GM21528 (cell line): ENCODE measurements around the gene TRAM2.

Experiments used
- ATAC-seq: cut with Tn5 transposase; IDR thresholded peaks from one replicate; pipeline ENCODE4 v1.9.1; 2021; ENCODE audit warnings: mild to moderate bottlenecking, moderate library complexity; ENCODE audit not compliant: unreplicated experiment, low FRiP score

Gene TRAM2

GRCh38 chr6:52548999-52549398, 27.9 kb downstream of the TRAM2 start:
- ATAC-seq, result no peak

DNA sequence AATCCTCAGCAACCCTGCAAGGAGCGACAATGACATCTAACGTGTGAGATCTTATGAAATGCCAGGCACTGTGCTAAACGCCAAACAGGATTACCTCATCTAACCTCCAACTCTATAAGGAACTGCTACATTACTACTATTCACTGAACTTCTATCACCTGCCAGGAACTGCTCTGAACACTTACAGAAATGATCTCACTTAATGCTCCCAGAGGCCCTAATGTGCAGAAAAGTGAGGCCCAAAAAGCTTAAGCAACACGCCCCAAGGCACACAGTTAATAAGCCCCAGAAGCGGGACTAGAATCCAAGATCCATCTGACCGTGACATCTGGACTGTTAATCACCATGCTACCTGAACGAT, 28.5 kb downstream of the TRAM2 start:
- ATAC-seq, result no peak

DNA sequence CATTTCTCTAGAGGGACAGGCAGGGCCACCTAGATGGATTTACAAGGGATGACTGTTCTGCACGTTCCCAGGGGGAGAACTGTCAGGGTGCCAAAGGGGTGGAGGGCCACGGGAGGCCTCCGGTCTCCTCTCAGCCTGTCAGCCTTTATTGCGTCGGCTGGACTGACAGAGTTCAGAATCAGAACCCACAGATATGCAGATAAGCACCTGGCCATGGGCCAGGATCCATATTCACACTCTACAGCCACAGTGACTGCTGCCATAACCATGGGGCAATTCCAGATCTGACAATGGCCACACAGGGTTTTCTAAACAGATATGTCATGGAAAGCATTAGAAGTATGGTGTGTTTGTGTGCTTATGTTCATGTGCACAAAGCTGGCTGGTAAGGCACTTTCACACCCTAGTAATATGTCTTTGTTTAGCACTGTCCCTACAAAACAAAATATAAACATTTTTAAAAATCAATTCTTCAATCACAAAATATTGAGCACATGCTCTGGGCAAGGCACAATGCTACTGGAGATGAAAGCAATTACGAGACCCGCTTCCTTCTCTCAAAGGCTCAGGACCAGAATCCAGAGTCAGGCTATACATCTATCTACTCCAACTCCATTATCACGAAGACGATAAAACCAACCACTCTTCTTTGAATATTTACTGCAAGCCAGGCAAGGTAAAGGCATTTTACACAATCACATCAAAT, 29.1 kb downstream of the TRAM2 start:
- ATAC-seq, result no peak

GRCh38 chr6:52546678-52547077, 30.2 kb downstream of the TRAM2 start:
- peak; percentile 84 for ATAC-seq

- peak; percentile 42 for ATAC-seq
Measured at GRCh38 chr6:52546192-52546591, 30.7 kb downstream of the TRAM2 start.

GRCh38 chr6:52545406-52546119, 31.3 kb downstream of the TRAM2 start:
- ATAC-seq, result no peak

GRCh38 chr6:52544602-52545405, 32.1 kb downstream of the TRAM2 start:
- no peak for ATAC-seq

DNA sequence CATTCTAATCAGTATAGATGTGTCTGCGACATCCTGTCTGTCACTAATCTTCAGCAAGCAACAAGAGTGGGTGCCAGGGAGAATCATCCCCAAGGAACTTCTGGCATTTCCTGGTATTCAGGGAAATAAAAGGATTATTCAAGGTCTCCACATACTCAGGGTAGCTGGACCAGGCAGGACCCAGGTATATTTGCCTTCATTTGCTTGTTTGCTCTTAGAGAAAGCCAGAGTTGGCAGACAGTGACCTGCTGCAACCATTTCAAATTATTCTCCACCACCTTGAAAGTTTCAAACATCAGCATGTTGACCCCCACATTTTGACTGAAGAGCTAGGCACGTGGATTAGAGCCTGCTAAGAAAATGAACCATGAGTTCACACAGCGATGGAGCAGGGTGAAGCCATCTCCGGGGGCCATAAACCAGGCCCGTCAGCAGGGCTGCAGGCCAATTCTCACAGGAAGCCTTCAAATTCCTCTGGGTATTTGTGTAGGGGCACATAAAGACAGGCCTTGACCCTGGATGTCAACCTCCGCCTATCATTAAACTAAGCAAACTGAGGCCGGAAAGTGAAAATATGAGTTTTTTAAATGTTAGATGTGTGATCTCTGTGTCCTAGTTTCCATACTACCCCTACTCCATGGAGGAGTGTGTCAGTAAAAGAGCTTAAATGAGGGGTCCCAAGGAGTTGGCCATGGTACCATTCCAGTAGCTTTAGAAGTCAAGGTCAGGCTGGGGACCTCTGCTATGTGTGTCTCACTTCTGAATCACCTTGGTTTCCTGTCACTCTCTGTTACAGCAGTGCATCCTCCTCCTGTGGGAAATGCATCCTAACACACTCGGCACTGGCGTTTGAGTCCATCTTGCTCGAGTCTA, 32.9 kb downstream of the TRAM2 start:
- ATAC-seq, result no peak

DNA sequence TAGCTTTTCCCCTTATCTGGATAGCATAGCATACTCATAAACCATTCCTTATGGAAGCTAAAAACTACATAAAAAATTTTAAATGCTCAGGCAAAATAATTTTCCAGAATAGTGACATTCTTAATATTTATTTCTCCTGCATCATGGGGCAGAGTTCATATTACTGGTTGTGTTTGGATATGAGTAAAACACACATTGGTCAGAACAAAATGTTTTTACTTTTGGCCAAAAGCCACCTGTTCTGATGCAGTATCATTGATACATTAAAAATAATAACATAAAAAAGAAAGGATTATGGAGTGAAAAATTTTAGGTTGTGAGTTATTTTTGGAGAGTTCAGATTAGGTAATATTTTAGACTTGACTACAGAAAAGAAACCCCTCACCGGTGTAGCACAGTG, 33.6 kb downstream of the TRAM2 start:
- no peak for ATAC-seq

DNA sequence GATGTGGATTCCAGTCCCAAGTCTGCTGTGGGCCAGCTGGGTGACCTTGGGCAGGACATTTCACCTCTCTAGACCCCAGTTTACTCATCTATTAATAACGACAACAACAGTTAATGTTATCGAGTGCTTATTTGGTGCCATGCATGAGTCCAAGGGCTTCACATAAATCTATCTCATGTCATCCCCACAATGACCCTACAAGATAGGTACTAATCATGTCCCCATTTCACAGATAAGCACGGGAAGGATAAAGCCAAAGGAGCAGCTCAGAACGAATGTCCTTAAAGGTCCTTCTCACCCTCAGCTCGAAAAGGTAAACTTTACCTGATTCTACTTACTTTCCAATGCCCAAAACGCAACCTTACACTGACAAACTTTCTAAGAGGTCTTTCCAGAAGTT, 35.7 kb downstream of the TRAM2 start:
- ATAC-seq, result no peak

GRCh38 chr6:52540286-52540902, 36.5 kb downstream of the TRAM2 start:
- no peak for ATAC-seq

GRCh38 chr6:52539607-52540006, 37.3 kb downstream of the TRAM2 start:
- ATAC-seq, result no peak

DNA sequence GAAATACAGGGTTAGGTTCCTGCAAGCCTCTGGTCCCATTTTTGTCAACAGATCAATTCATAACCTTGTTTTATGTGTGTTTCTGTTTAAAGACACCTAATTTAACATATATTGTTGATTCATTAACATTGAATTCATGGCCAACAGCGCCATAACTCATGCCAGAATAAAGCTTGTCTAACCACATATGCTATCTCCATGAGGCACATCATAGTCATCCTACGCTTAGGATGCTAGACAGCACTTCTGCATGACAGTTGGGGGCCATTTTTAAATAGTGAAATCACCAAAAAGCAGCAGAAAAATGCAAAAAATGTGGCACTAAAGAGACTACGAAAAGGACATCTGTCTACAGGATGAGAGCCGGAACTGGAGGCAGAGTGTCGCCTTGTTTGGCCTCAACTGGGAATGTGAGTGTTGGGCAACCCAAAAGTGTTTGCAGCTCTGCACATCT, 37.9 kb downstream of the TRAM2 start:
- no peak for ATAC-seq

GRCh38 chr6:52538252-52538900, 38.5 kb downstream of the TRAM2 start:
- no peak for ATAC-seq

DNA sequence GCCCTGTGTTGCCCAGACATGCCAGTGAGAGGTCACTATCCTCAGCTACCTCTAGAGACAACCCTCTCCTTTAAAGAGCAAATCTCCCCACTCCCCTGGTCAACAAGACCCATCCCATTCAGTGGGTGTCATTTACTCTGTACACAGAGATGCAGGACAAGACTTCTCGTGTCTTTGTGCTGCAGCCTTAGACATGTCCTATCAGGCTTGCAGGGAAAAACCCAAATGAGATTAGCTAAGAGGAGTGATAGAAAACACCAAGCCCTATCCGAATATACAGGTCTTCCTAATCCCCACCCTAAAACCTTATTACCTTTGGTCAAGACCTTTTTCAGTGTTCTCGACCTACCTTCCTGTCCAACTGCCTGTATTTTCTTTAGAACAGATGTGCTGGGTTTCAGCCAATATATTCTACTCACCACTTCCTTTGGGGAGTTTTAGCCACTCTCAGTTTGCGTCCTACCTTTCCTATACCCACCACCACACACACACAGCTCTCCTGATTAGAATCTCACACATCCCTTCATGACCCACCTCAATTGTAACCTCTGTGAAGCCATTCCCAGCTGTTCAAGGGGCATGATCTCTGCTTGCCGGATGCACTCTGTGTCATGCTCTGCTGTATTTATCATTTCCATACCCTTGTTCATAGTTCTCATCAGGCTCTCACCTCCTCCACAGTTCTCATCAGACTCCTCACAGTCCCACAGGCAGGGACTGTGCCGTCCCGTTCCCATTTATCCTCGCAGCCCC, 39.7 kb downstream of the TRAM2 start:
- ATAC-seq, result peak; percentile 72

DNA sequence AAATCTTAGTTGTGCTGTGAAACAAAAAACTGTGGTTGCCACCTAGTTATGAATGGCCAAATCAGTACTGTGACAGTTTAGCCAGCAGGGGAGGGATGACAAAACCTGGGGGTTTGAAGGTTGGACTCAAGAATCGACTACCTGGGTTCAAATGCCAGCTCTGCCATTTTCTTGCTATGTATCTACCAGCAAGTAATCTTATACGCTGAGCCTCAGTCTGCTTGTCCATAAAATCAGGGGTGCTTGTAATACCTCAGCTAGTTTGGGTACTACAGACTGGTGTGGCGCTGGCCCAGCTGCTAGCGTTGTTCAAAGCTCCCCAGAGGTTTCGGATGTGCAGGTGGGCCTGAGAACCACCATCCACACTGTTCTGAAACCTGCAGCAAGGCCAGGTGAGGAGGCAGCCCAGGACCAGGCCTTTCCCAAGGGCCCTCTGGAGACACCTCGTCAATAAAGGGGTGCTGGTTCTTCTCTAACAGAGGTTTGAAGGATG, 40.4 kb downstream of the TRAM2 start:
- peak; percentile 35 for ATAC-seq

- ATAC-seq, result no peak
Measured at GRCh38 chr6:52535711-52536423, 41.0 kb downstream of the TRAM2 start.

DNA sequence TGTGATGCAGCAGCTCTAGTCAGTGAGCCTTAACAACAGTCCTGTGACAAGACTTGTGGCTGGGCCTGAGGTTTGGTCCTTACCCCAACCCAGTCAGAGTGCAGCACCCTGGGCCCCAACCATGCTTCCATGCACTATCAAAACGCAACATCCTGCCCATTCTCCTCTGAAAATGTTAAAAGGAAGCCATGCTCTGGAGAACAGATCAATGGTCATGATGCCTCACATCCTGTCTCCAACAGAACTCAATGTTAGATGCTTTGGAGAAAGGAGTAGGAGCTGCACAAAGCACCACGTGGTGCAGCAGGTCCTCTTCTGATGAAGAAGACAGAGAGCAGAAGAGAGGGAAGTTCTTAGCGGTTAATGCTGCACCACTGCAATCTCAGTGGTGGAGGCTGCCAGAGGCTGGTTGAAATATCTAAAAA, 41.9 kb downstream of the TRAM2 start:
- peak; percentile 34 for ATAC-seq
